HG02885 (cell line): ENCODE data around the gene KIF26B.

Source experiments
- ATAC-seq: cut with Tn5 transposase; IDR thresholded peaks from one replicate; pipeline ENCODE4 v1.9.1; 2021; ENCODE audit warnings: mild to moderate bottlenecking; ENCODE audit not compliant: unreplicated experiment, poor library complexity

The KIF26B gene

GRCh38 chr1:245469734-245470133, 314.9 kb downstream of the KIF26B start:
- no peak for ATAC-seq

- no peak for ATAC-seq
Observed at GRCh38 chr1:245475126-245475525, 320.3 kb downstream of the KIF26B start.

GRCh38 chr1:245475961-245476516, 321.3 kb downstream of the KIF26B start:
- ATAC-seq, result no peak

- no peak for ATAC-seq
Observed at GRCh38 chr1:245477941-245478340, 323.2 kb downstream of the KIF26B start.

DNA sequence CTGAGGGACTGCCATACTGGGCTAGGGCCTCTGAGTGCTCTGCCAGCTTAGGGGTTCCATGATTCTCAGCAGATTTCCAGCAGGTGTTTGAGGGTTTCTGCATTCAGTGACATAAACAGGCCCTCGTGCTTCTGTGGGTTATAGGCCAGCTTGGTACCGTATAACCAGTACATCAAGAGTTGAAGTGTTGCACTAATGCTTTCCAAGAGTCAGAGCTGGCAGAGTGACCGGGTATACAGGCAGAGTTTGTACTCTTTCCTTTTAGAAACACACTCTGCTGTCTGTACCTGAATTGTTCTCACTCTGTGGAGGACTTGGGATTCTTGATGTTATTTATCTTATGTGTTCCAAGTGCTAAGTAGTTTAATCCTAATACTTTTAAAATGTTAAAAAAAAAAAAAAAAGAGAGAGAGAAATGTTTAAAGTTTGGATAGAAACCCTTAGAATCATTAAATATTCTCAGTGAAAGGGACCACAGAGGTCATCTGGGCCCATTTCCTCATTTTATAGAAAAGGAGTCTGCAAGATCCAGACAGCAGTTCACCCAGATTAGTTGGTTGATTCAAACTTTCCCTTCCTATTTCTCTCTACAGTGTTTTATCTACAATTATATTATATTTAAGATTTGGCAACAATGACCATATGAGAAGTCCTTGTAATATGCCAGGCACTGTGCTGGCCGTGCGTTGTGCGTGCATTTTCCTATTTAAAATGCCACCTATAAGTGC, 325.8 kb downstream of the KIF26B start:
- ATAC-seq, result no peak

DNA sequence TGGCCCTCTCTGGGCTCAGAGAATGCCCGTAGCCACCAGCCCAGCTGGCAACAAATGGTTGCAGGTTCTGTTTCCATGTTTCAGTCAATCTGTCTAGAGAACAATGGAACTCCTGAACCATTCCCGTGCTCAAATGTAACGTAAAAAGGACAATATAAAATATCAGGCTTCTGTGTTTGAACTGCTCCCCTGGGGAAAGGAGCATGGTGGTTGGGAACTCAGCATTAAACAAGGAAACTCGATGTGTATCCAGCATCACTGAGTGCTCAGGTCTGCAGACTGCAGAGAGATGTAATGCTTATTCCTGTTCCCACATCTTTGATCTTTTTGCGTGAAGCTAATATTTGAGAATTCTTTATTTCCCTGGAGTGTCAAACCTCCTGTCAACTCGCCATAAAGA, 326.5 kb downstream of the KIF26B start:
- no peak for ATAC-seq

DNA sequence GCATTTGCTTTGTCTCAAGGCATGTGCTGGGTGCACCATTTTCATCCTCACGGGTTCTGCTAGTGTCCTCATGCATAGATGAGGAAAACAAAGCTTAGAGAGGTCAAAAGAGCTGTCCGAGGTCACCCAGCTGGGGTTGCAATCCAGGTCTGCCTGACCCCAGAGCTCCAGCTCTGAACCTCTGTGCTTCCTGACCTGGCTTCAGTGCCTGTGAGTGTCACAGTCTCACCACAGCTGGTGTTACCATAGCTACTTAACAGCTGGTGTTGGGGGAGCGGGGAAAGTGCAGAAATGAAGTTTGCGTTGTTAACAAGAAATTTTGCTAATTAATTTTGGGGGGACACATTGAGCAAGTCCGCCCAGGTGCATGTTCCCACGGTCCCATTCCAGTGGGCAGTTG, 328.5 kb downstream of the KIF26B start:
- no peak for ATAC-seq

GRCh38 chr1:245484176-245484575, 329.4 kb downstream of the KIF26B start:
- no peak for ATAC-seq

- ATAC-seq, result no peak
Observed at GRCh38 chr1:245485996-245486395, 331.2 kb downstream of the KIF26B start.

DNA sequence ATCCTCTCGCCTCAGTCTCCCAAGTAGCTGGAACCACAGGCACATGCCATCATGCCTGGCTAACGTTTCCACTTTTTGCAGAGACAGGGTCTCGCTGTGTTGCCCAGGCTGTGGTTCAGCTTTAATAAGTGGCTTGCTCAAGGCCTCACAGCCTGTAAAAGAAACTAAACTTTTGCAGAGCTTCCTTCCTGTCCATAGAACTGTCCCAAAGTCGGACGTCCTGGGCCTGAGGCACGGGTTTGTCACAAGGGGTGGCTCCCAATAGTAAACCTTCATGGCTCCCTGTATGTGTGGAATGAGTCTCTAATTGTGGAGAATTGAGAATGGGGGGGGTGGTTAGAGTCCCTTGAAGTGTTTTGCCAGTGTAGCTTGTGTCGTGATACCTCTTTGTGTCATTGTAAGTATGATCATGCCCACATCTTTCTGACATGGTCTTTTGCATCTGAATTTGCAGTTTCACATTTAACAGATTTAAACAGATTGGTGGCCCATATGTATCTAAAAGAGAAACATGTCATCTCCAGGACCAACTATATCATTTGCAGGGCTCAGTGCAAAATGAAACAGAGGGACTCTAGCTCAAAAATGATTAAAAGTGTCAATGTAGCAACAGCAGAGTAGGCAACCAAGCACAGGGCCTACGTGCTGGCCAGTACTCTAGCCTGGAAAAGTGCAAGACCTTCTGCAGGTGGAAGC, 332.1 kb downstream of the KIF26B start:
- ATAC-seq, result no peak

DNA sequence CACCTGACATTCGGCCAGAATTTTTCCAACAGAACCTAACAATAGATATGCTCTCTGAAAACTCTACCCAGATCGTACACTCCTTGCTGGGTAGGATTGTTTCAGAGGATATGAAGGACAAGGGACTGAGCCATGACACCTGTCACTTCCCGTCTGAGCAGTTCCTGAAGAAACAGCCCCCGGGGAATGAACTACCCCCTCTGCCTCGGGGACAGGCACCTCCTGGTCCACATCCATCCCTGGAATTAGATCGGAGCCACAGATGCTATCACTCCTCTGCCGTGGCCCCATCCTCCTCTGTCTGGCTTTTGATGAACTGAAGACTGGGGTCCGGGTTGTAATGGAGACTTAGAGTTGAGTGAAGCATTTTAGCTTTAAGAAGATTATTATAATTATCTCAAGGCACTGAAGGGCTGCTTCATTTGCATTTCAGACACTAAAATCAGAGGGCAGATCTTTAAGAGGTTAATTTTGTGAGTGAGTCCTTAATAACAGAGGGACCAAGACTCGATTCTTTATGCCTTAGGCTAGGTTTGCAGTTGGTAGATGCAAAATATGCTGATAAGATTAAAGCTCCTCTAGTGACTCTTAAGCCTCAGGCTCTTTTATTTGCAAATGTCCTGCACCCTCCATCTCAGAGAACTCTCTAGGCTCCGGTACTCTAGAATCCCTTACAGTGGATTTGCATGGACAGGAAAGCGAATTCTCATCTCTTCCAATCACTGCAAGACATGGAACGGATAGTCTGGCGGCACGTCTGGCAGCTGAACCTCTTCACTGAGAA, 333.8 kb downstream of the KIF26B start:
- no peak for ATAC-seq

DNA sequence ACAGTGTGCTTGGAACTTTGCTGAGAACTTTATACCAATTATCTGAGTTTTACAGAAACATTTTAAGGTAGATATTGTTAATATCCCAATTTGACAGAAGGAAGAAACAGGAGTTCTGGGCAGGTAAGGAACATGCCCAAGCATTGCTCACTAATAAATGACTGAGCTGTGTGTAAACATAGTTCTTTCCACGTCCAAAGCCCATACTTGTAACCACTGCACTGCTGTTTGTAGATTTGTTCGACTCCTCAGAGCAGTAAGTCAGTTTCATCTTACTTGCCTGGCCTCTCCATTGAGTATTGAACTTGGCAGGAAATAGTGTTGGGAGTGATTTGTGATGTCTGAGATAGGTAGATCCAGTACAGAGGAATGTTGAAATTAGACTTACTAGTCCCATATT, 335.1 kb downstream of the KIF26B start:
- ATAC-seq, result no peak

DNA sequence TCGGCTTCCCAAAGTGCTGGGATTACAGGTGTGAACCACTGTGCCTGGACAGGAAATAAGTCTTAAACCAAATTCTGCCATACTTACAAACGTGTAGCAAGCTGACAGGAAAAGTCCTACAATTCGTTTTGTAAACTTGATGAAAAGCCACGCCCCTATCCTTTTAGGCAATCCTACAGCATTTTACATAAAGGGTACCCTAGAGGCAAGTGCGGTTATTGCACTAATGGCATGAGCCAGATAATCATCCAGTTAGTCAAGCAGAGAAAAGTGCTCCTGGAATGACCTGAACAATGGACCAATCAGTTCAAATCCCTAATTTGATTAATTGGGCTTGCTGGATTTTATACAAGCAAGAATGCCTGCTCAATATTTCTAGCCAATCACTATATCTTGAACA, 338.2 kb downstream of the KIF26B start:
- ATAC-seq, result no peak

- ATAC-seq, result no peak
Observed at GRCh38 chr1:245495681-245496080, 340.9 kb downstream of the KIF26B start.

- ATAC-seq, result no peak
Observed at GRCh38 chr1:245500546-245500945, 345.8 kb downstream of the KIF26B start.

GRCh38 chr1:245501633-245502032, 346.8 kb downstream of the KIF26B start:
- no peak for ATAC-seq

DNA sequence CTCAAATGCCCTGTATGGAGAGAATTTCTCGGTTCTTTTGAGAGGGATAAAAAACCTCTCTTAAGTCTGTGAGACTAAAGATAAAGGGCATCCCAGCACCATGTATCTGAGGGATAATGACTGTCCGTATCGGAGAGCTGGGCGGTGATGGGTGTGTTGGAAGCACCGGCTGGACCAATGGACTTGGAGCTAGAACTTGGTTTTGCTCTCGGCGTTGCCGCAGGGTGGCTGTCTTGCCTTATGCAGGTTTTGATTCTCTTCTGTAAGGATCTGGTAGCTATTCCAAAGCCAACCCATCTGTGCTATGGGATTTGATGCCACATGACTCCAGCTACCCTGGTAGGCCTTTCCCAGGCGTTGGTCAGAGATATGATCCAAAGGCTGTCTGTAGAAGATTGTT, 348.8 kb downstream of the KIF26B start:
- ATAC-seq, result no peak

- no peak for ATAC-seq
Observed at GRCh38 chr1:245510144-245510543, 355.4 kb downstream of the KIF26B start.

DNA sequence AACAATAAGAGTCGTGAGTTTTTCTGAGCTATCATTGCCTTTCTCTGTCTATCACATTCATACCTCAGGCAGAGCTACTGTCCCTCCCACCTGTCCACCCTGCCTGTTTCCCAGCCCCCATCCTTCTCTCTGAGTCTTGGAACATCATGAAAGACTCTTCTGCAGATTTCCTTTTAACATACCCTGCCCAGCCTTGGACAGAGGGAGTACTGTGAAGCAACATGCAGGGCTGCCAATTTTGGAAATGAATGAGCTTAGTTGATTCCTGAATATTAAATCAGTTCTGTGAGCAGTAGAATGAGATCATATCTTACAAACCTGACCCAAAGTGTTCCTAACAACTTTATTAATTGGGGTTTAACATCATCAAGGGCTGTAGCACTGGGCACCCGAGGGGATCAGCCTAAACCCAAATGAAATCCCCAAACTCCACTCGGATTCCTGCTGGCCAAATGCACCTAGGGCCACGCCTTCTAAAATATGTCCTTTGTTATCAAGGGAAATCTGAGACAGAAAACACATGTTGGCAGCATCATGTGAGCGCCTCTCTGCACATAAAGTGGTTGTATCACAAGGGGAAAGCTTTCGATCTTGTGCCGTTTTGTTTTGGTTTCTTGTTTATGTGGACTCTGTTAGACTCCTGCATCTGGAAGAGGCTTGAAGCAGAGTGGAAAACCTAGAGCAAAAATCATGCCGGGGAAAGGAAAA, 357.6 kb downstream of the KIF26B start:
- ATAC-seq, result no peak

DNA sequence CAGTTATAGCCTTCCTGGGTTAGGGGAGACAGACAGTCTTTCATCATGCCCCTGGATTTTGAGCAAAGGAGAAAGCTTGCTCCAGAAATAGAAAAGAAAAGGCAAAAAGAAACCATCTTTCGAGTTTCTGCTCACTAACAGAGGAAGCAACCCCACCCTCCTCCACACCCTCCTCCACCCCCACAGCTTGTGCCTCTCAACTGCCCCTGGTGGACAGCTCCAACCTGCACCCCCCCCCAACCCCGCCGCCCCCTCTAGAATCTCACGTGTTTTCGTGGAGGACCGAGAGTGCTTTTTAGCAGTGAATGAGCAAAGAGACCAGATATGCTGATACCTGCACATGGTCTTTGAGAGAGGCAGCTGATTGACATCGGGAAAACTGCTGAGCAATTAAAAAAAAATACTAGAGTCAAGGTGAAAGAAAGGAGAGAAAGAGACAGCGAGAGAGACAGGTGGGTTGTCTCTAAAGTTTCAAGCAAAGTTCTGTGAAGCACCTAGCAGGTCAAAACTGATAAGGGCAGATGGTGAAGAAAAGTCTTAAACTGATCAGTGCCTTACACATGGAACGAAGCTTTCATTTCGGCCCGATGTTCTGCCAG, 358.3 kb downstream of the KIF26B start:
- no peak for ATAC-seq
